Measurements from ENCODE around the gene EMX1.

DNA sequence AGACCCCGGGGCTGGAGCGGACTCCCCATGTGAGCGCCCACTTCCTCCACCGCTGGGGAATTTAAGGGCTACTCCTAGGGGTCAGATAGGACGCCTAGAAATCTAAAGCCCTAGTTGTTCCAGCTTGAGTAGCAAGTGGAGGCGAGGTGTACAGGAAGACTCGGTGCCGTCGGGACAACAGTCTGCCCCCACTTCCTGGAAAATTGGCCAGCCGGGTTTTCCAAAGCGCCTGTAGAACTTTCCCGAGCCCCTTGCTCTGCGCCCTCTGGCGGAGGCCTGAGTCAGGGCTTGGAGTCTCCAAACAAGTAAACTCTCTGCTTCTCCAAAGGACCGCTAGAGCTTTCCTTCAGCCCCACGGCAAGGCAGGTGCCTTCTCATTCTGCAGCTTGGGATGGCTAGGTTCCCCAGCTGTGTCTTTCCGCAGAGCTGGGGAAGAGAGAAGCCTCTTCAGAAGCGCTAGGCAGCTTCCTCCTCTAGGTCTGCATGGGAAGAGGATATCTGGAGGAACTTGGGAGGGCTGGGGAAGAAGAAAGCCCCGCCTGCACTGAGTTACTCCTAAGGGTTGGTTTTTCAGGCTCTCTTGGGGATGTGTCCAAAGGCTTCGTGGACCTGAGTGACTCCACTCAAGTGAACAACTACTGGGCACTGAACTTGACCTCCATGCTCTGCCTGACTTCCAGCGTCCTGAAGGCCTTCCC, 29.4 kb upstream of the EMX1 start:
- TF ChIP-seq, protein P1, sequence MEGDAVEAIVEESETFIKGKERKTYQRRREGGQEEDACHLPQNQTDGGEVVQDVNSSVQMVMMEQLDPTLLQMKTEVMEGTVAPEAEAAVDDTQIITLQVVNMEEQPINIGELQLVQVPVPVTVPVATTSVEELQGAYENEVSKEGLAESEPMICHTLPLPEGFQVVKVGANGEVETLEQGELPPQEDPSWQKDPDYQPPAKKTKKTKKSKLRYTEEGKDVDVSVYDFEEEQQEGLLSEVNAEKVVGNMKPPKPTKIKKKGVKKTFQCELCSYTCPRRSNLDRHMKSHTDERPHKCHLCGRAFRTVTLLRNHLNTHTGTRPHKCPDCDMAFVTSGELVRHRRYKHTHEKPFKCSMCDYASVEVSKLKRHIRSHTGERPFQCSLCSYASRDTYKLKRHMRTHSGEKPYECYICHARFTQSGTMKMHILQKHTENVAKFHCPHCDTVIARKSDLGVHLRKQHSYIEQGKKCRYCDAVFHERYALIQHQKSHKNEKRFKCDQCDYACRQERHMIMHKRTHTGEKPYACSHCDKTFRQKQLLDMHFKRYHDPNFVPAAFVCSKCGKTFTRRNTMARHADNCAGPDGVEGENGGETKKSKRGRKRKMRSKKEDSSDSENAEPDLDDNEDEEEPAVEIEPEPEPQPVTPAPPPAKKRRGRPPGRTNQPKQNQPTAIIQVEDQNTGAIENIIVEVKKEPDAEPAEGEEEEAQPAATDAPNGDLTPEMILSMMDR (IDR thresholded peaks at IDR 0.05): peak; percentile 64 to 93 (median 88)
- no peak for TF ChIP-seq POLR2A (IDR thresholded peaks at IDR 0.05)

All from esophagus squamous epithelium (tissue), 4 donors.